ENCODE measurements around the gene AKAP3.

- no peak for TF ChIP-seq CTCF (tag by site-specific recombination; IDR thresholded peaks at IDR 0.05)
- TF ChIP-seq, protein P1, sequence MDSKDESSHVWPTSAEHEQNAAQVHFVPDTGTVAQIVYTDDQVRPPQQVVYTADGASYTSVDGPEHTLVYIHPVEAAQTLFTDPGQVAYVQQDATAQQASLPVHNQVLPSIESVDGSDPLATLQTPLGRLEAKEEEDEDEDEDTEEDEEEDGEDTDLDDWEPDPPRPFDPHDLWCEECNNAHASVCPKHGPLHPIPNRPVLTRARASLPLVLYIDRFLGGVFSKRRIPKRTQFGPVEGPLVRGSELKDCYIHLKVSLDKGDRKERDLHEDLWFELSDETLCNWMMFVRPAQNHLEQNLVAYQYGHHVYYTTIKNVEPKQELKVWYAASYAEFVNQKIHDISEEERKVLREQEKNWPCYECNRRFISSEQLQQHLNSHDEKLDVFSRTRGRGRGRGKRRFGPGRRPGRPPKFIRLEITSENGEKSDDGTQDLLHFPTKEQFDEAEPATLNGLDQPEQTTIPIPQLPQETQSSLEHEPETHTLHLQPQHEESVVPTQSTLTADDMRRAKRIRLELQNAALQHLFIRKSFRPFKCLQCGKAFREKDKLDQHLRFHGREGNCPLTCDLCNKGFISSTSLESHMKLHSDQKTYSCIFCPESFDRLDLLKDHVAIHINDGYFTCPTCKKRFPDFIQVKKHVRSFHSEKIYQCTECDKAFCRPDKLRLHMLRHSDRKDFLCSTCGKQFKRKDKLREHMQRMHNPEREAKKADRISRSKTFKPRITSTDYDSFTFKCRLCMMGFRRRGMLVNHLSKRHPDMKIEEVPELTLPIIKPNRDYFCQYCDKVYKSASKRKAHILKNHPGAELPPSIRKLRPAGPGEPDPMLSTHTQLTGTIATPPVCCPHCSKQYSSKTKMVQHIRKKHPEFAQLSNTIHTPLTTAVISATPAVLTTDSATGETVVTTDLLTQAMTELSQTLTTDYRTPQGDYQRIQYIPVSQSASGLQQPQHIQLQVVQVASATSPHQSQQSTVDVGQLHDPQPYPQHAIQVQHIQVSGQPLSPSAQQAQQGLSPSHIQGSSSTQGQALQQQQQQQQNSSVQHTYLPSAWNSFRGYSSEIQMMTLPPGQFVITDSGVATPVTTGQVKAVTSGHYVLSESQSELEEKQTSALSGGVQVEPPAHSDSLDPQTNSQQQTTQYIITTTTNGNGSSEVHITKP (tag by site-specific recombination; IDR thresholded peaks at IDR 0.05): no peak
- TF ChIP-seq ZNF707 (tag by site-specific recombination; IDR thresholded peaks at IDR 0.05): no peak
- TF ChIP-seq, protein P2, sequence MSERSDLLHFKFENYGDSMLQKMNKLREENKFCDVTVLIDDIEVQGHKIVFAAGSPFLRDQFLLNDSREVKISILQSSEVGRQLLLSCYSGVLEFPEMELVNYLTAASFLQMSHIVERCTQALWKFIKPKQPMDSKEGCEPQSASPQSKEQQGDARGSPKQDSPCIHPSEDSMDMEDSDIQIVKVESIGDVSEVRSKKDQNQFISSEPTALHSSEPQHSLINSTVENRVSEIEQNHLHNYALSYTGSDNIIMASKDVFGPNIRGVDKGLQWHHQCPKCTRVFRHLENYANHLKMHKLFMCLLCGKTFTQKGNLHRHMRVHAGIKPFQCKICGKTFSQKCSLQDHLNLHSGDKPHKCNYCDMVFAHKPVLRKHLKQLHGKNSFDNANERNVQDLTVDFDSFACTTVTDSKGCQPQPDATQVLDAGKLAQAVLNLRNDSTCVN (tag by site-specific recombination; optimal IDR thresholded peaks at IDR 0.05): no peak
- no peak for TF ChIP-seq ATF2 (tag by site-specific recombination; IDR thresholded peaks at IDR 0.05; ENCODE audit: low read depth)
- TF ChIP-seq ZNF488 (tag by site-specific recombination; IDR thresholded peaks at IDR 0.05): no peak
- TF ChIP-seq ZNF776 (tag by site-specific recombination; IDR thresholded peaks at IDR 0.05; ENCODE audit: borderline replicate concordance): no peak
- no peak for TF ChIP-seq ZNF623 (tag by site-specific recombination; IDR thresholded peaks at IDR 0.05)
- no peak for TF ChIP-seq ZBTB44 (tag by site-specific recombination; IDR thresholded peaks at IDR 0.05)
- TF ChIP-seq KLF1 (tag by site-specific recombination; IDR thresholded peaks at IDR 0.05): no peak
- TF ChIP-seq ZNF24 (tag by site-specific recombination; IDR thresholded peaks at IDR 0.05): no peak
- TF ChIP-seq ZNF274 (IDR thresholded peaks at IDR 0.05; ENCODE audit: low read length): no peak
- no peak for TF ChIP-seq ZNF274 (tag by site-specific recombination; IDR thresholded peaks at IDR 0.05; ENCODE audit: borderline replicate concordance)
Measured at GRCh38 chr12:4589941-4590340, 58.9 kb downstream of the AKAP3 start.
